ENCODE measurements around the gene RIMS4. TPM values are rescaled to one million over a fixed set of nuclear protein-coding genes. Genes with fewer than 3 reads are reported as not detected.
A peak's percentile ranks its signal among the peaks of the same experiment; 100 is the strongest.

The RIMS4 gene
- polyA plus RNA-seq, 10 donors = 5.7 to 9.7 (median 7.1) TPM

GRCh38 chr20:44721785-44722054 is 88.6 kb downstream of the RIMS4 start:
- no peak for DNase-seq

- peak in 1 of 3 donors; percentile 62 for DNase-seq
Observed at GRCh38 chr20:44720997-44721784, 89.2 kb downstream of the RIMS4 start.

DNA sequence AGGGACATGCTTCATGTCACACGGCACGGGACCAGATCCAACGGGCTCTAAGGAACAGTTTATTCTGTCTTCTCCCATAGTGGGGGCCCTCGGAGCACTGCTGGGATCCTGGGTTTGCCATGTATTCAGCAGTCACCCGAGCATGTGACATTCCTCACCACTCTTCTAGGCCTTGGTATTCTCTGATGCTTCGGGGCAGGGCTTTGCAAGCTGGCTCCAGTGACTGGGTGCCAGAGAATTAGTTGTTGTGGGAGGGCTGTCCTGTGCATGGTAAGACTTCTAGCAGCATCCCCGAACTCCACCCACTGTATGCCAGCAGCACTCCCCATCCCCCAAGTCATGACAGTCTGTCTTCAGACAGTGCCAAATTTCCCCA is 89.7 kb downstream of the RIMS4 start:
- no peak for DNase-seq

DNA sequence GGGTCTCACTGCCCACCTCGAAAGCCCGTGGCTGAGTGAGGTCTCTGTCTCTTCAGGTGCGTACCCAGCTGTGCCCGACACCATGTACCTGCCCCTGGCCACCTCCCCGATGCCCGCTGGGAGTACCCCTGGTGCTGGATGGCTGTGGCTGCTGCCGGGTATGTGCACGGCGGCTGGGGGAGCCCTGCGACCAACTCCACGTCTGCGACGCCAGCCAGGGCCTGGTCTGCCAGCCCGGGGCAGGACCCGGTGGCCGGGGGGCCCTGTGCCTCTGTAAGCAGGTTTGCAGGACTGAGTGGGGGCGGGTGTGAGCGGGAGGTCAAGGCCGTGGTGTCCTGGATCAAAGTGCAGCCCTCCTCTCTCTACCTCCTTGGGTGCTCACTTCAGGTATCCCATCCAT is 90.5 kb downstream of the RIMS4 start:
- no peak for DNase-seq

DNA sequence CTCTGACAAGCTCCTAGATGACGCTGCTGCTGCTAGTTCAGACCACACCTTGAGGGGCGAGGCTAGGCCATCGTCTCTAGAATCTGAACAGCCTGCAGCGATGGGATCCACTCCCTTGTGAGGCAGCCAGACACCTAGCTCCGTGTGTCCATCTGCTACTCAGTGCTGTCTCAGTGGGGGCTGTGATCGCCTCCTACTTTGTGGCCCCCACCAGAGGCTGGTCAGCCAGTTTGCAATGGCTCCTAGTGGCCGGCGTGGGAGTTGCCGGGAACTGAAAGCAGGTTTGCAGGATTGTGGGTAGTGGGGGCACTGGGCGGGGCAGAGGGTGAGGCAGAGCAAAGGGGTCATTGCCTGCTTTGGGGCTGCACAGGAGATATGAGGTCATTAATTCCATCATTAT is 92.4 kb downstream of the RIMS4 start:
- DNase-seq = no peak

DNA sequence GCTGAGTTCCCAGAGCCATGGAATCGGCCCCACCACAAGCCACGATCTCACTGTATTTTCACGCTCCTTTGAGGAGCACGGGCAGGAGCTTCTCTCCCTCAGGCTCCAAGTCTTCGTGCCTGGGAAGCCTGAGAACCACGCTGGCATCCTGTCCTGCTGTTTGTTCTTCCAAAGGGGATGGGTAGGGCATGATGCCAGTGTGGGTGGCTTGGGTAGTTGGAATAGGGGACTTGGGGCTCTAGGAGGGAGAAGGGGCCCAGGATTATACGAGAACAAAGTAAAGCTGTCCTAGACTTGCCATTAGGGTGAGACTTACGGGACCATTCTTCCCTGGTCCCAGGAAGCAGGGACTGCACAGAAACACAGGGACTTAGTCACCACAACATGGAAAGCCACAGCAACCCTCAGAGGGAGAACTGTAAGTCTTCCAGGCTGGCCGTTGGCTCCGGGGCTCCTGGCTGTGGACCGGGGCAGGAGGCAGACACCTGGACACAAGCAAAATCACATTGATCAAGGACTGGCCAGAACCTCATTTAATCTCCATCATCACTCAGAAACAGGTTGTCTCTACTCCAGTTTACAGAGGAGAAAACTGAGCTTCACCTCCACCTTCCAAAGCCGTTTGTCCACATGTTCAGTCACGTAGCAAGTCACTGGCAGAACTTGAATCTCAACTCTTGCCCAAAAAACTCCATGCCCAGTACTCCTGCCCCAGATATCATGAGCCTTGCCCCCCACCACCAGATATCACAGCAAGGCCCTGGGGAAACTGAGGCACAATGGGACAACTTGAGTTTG is 93.8 kb downstream of the RIMS4 start:
- DNase-seq = no peak

GRCh38 chr20:44715499-44716308 is 94.6 kb downstream of the RIMS4 start:
- DNase-seq = no peak

DNA sequence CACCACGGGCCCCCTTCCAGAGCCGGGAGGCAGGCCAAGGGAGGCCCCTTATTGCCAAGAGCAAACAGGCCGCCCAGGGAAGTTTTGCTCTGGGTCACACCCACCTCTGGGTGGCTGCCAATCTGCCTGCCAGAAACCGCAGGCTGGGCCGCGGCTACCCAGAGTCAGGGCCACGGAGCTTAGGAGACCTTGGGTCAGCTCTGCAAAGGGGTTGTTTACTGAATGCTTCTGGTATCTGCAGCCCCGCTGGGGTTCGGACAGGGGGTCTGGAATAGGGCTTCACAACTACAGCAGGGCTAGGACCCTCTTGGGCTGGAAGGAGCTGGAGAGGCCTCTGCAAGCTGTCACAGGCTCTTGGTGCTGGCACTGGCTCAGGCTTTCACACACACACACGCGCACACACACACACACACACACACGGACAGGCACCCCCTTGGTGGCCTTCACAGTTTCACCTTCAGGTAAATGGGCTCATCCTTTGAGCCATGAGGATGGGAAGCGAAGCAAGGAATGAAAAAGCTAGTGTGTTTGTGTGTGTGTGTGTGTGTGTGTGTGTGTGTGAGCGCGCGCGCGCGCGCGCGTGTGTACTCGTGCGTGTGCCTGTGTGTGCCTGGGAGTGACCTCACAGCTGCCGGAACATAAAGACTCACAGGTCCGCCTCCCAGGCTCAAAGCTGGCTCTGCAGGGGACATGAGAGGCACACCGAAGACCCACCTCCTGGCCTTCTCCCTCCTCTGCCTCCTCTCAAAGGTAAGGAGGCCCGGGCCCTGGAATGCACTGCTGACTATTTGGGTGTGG is 95.4 kb downstream of the RIMS4 start, which contains the start of gene CCN5:
CCN5 (plus strand) TSS at position 669 of the 798 bp plus-strand sequence; CDS start at position 691, 22 bp downstream.
- peak; percentile 58 to 86 (median 73) for DNase-seq

DNA sequence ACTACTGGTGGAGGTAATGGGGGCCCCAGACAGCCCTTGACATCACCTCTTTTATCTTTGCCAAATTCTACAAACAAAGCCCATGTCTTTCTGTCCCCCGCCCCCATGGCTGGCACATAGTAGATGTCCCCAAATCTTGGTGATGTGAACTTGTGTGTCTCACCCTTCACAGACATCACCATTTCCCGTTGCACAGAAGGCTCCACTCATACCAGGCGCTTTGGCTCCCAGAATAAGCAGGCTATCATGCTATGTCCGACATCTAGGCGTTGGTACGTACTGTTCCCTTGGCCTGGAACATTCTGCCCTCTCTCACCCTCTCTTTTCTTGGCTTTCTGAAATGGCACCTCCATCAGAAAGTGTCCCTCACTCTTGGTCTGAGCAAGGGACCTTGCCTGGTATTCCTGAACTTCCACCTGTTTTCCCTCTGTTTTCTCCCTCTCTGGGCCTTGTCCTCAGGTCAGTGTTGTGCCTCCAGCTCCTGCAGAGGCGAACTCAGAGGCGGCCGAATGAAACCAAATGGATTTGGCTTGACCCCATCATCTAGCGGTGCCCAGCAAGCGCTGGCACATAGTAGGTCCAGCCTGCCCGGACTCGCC is 96.1 kb downstream of the RIMS4 start:
- DNase-seq = no peak

DNA sequence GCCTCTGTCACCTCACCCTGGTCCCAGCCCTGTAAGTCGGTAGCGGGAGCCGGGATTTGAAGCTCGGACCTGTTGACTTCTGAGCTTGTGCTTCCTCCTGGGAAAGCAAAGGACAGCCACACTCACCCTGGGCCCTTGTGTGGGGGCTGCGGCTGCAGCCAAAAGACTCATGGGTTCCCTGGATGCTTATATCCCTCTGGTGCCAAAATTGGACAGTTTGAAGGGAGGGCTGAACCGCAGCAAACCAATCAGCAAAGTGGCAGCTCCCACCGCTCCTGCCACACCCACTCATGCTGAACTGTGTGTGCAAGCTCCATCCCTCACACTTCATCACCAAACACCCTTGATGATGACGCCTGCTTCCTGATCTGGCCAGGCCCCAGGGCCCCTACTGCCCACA is 99.1 kb downstream of the RIMS4 start:
- DNase-seq = no peak

DNA sequence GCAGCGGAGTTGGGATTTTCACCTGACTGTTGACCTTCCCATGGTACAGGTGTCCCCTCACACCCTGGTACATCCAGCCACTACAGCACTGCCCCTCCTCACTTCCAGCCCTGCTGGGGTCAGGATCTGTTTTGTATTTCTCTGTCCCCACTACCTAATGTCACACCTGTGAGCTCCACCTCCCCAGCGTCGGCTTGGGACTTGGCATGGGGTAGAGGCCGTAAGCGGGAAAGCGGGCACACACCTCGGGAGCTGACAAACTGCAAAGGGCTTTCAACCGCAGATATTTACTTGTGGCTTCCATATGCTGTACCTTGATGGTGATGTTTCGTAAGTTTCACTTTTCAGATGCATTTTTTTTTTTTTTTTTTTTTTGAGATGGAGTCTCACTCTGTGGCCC is 100.5 kb downstream of the RIMS4 start:
- no peak for DNase-seq

DNA sequence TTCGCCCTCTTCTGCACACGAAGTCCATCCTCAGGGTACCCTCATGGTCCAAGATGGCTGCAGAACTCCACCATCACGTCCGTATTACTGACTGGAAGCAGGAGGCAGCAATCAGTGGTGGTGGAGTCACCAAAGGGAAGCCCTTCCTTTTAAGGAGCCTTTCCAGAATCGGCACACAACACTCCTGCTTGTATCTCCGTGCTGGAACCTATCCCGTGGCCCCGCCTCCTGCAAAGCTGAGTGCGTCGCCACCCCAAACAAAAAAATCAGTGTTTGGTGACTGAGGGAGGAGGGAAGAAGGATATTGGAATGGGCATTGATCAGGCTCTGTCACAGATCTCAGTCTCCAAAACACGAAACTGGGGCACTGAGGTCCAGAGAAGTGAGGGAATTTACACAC is 101.0 kb downstream of the RIMS4 start:
- no peak for DNase-seq

- DNase-seq = no peak
Observed at GRCh38 chr20:44707018-44707579, 103.2 kb downstream of the RIMS4 start.

DNA sequence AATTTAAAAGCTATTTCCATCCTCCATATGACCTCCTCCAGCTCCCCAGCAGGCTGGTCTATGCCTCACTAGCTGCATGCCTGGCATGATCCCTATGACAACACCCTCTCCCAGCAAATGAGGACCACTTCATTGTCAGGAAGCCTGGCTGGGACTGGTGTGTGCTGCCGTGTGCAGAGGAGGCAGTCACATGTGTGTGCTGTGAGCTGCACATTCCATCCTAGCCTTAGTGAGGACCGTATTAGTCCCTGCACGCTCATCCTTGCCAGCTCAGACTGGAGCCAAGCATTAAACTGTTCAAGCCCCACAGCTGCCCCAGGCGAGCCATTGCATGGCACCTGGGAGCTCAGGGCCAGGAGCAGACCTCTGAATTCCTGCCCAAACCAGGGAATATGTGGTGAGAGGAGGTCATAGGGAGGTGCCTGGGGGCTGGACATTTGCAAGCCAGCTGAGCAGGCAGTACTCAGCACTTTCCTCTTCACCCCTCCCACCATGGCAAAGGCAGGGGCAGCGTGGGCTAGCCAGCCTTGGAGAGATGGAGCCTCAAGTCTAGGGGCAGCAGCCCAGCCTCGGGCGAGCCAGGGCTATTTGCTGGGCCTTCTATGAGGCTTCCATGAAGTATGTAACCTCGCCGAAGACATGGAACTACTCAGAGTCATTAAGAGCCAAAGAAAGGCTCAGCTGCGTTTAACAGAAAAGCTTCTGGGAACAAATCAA is 103.9 kb downstream of the RIMS4 start:
- peak; percentile 53 to 84 (median 68) for DNase-seq

DNA sequence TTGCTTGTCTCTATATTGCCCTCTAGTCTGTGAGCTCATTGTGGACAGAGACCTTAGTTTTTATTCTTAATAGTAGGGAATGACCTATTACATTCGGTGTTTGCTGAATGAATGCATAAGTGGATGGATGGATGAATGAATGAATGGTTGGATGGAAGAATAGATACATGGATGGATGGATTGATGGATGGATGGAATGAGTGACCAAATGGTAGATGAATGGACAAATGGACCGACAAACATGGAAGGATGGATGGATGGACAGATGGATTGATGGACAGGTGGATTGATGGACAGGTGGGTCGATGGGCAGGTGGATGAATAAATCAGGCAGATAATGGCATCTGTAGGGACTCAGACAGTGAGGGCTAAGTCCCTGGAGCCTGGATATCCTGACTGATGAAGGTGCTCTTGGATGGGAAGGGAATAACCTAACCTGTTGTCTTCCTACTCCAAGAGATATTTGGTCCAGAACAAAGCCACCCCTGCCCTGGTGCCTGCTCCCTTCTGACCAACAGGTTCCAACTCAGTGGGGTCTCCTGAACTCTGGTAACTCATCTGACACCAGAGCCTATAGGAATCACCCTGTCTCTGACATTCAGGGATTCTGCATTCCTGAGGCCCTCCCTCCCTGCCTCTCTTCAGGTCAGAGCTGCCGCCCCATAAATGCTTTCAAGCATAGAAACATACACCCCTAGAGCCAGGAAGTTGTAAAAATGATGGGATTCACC is 104.8 kb downstream of the RIMS4 start:
- no peak for DNase-seq

DNA sequence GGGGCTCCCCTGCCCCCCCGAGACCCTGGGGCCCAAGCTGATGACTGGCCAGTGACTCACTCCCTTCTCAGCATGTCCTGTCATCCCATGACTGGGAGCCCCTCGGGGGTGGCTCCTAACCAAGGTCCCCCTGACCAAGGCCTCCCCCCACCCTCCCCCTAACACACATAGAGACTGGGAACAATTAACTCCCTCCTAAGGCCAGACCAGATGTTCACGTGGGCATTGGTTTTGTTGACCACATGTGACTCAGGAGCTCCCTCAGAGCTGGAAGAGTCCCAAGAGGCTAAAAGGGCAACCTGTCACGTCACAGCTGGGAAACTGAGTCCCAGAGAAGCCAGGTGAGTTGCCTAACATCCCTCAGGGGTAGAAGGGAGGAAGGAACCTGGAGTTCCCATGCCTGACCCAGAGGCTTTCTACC is 105.8 kb downstream of the RIMS4 start:
- DNase-seq = no peak

GRCh38 chr20:44703956-44704488 is 106.3 kb downstream of the RIMS4 start:
- DNase-seq = peak in 1 of 3 donors; percentile 13

GRCh38 chr20:44703183-44703925 is 107.0 kb downstream of the RIMS4 start:
- DNase-seq = no peak

Data from muscle of back (tissue), 11 donors.